ENCODE measurements around the gene CLEC19A.
"Not testable (repeated sequence)": the region's sequence is repeated elsewhere in the genome, so short reads cannot be mapped to it uniquely, and the experiment has no call there.

Gene CLEC19A

DNA sequence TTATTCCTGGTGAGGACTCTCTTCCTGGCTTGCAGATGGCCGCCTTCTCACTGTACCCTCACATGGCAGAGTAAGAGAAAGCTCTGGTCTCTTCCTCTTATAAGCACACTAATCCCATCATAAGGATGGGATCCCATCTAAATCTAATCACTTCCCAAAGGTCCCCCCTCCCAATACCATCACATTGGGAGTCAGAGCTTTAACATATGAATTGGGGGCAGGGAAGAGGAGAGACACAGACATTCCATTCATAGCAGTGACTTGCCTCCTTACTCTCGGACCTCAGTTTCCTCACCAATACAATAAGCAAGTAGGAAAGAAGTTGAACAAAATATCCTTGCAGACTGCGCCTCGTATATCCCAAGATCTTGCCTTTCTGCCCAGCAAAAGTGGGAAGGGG lies 1.7 kb downstream of the CLEC19A start:
- DNase-seq, result no peak

GRCh38 chr16:19288872-19289799 lies 3.6 kb downstream of the CLEC19A start:
- no peak for DNase-seq

DNA sequence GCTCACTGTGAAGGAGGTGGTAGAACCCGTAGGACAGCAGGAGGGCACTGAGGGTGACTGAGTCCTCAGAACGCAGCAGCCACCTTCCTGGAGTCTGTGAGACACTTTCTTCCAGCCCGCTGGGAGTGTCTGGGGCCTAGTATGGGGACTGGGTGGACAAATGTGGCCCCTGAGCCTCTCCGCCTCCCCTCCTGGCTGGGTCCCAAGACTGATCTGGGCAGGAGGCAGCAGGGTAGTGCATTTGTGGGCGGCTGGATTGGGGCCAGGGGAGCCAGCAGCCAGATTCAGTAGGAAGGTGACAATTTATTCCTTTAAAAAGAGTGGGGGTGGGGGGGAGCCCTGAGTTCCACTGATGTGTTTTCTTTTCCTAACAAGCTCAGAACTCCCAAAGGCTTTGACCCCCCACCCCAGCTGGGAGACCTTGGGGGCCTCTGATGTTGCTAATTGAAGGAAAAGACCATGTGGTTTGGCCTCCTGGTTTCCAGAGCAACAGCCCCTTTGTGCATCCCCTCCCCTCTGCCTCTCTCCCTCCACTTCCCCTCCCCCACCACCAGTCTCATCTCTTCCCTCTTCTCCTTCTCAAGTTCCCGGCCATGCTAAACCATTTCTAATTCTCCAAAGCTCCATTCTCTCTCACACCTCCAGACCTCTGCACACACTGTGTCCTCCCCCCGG lies 4.4 kb downstream of the CLEC19A start:
- DNase-seq, result no peak

DNA sequence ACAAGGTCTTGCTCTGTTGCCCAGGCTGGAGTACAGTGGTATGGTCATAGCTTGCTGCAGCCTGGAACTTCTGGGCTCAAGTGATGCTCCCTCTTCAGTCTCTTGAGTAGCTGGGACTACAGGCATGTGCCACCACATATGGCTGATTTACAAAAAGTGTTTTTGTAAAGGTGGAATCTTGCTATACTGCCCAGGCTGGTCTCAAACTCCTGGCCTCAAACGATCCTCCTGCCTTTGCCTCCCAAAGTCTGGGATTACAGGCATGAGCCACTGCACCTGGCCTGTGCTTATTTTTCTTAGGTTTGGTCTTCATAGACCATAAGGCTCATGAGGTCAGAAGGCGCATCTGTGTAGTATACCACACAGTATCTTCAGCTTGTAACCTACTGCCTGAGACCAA lies 5.3 kb downstream of the CLEC19A start:
- DNase-seq, result no peak

GRCh38 chr16:19291475-19291874 lies 5.9 kb downstream of the CLEC19A start:
- DNase-seq, result no peak

- DNase-seq, result no peak
Observed at GRCh38 chr16:19292186-19292585, 6.7 kb downstream of the CLEC19A start.

GRCh38 chr16:19294156-19294649 lies 8.7 kb downstream of the CLEC19A start:
- no peak for DNase-seq

DNA sequence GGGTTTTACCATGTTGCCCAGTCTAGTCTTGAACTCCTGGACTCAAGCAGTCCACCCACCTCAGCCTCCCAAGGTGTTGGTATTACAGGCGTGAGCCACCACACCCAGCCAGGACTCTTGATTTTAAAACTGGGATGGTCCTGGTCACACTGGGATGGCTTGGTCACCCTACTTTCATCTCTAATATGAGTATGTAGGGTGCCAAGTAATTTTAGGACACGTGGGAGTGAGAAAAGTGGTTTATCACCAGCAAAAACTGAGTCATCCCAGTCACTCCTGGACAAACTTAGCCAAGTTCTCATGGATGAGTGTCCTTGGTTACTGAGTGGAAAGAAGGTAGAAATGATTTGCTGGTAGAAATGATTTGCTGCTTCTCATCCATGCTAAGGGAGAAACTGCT lies 9.9 kb downstream of the CLEC19A start:
- DNase-seq, result no peak

DNA sequence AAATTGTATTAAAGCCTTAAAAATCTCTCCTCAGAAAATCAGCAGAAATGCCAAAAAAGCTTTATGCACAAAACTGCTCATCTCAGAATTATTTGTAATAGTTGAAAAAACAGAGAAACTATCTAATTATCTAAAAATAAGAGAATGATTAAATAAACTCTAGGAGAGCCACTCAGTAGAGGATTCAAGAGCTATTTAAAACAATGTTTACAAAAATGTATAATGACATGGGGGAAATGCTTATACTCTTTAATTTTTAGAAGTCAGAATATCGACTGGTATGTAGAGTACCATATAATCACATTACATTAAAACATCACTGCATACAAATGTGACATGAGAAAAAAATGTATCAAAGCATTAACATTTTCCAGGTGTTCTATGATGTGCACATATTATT lies 11.9 kb downstream of the CLEC19A start:
- DNase-seq, result no peak

- DNase-seq, result no peak
Observed at GRCh38 chr16:19299565-19299964, 14.0 kb downstream of the CLEC19A start.

DNA sequence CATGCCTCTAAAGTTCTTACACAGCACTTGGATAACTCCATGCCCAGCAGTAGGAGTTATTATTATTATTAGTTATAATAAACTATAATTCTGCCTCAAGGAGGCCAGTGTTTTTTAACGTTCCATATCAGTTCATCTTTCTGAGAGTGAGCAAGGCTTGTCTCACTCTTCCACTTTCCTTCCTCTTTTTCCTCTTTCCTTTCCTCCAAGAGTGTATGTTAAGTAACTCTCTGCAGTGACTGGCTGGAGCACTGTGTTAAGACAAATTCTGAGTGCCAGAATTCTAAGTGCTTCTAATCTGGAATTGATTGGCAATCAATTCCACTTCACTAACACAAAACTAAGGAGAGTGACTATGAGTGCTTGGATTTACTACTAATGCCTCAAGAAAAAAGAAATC lies 16.4 kb downstream of the CLEC19A start:
- no peak for DNase-seq

DNA sequence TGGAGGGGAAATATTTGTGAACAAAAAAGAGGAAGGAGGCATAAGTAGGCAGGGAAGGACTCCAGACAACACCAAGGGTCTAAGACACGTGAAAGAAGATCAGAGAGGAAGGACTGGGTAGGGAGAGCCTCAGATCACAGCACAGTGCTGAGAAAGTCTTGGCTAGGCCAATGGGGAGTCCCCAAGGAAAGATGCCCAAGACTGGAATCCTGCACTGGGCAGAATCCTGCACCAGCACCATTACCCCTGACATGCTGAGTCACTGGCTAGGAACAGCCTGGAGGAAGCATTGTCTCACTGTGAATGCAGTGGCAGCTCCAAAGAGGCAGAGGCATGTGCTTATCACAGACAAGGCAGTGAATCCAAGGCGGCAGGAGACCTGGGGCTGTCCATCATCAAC lies 19.2 kb downstream of the CLEC19A start:
- DNase-seq, result no peak

GRCh38 chr16:19305443-19305842 lies 19.9 kb downstream of the CLEC19A start:
- no peak for DNase-seq

DNA sequence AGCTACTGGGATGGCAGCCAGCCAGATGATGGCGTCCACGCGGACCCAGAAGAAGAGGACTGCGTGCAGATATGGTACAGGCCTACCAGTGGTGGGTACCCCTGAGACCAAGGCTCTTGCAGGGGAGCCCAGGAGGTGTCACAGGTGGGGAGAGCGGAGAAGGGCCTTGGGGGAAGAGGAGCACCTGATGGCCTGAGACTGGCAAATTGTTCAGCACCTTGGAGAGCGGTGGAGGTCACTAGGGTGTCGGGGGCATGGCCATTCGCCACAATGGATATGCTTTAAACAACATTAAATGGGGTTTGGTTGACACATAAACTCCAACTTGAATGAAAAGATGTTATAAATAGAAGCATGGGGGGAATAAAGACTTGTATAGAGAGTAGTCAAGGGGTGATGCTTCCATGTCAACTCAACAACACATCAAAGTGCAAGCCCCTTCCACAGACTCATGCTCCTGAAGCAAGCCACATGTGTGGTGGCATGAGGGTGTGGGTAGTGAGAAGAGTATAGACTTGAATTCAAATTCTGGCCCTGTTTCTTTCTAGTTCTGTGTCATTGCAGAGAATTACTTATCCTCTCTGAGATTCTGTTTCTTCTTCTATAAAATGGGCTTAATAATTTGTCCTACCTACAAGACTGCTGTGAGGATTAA lies 22.2 kb downstream of the CLEC19A start:
- DNase-seq, result no peak

DNA sequence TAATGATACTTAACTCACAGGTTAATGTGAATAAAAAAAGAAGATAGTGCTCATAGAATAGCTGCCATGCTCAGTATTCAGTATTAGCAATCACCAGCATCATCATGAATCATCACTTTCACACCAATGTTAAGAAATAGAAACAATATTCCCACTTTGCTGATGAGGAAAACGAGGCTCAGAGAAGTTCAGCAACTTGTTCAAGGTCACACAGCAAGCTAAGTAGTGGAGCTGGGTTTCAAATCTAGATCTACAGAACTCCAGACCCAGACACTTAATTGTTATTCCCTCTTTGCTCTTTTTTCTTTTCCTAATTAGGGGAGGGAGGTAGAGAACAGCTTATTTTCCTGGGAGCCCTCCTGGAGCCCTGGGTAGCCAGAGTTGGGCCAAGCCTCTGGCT lies 22.9 kb downstream of the CLEC19A start:
- no peak for DNase-seq

- DNase-seq, result no peak
Observed at GRCh38 chr16:19309178-19309577, 23.6 kb downstream of the CLEC19A start.

DNA sequence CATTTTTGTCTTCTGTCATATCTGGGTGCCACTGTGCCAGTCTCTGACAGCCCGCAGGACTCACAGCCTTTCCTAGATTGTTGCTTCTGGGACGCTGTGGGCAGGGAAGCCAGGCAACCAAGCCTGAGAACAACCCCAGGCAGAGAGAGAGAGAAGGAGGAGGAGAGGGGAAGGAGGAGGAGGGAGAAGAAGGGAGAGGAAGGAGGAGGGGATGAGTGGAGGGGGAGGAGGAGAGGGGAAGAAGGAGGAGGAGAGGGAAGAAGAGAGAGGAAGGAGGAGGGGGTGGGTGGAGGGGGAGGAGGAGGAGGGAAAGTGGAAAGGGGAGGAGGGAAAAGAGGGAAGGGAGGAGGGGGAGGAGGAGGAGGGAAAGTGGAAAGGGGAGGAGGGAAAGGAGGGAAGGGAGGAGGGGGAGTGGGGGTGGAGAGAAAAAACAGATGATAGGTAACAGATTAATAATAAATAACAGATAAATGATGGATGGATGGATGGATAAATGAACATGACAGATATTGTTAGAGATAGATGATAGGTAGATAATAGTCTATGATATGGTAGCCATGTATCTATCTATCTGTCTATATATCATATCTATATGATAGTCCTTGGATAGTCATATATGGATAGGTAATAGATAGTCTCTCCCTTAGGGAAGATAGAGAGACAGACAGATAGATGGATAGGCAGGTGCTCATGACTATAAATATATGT lies 29.3 kb downstream of the CLEC19A start:
- no peak for DNase-seq

- DNase-seq, result no peak
Observed at GRCh38 chr16:19315889-19316433, 30.4 kb downstream of the CLEC19A start.

GRCh38 chr16:19316846-19317245 lies 31.3 kb downstream of the CLEC19A start:
- no peak for DNase-seq

DNA sequence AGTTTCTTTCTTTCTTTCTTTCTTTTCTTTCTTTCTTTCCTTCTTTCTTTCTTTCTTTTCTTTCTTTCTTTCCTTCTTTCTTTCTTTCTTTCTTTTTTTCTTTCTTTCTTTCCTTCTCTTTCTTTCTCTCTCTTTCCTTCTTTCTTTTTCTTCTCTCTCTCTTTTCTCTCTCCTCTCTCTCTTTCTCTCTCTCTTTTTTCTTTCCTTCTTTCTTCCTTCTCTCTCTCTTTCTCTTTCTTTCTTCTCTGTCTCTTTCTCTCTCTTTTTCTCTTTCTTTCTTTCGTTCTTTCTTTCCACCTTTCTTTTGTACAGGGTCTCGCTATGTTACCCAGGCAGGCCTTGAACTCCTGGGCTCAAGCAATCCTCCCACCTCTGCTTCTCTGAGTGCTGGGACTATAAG lies 35.7 kb downstream of the CLEC19A start:
- DNase-seq, result not testable (repeated sequence)

DNA sequence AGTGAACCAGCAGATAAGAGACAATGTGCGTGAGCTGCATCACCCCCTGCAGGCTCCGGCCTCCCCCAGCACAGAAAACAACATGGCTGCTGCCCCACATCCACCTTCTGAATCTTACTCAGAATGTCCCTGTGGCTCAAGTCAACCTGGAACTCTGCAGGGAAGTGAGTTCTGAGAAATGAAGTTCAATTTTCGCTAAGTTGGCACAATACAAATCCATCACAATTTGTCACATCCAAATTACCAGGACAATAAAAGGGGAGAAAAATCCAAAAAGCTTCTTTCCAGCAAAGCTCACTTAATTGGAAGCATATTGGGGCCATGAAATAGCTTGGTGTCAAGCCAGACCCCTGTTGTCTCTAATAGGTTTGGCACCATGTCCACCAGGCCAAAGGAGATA lies 38.1 kb downstream of the CLEC19A start:
- DNase-seq, result no peak

DNA sequence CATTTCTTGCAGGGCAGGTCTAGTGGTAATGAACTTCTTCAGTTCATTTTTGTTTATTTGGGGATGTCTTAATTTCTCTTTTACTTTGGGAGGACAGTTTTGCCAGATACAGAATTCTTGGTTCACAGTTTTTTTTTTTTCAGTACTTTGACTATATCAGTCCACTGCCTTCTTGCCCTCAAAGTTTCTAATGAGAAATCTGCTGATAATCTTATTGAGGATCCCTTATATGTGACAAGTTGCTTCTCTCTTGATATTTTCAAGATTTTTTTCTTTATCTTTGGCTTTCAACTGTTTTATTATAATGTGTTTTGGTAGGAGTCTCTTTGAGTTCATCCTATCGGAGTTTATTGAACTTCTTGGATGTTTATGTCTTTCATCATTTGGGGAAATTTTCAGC lies 42.8 kb downstream of the CLEC19A start:
- DNase-seq, result no peak

DNA sequence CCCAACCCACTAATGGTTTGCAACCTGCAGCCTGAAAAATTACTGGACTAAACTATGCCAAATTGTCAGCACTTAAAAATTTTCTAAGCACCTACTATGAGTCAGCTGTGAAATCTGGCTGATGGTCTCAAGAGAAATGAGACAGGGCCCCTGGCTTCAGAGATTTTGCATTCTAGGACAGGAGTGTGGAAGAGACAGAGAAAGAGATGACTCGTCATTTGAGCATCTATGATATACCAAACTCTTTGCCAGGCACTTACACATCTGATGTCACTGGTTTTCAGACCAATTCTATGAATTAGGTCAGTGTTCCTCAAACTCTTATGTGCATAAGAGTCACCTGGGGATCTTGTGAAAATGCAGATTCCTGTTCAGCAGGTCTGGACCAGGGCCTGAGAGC lies 44.4 kb downstream of the CLEC19A start:
- DNase-seq, result no peak

Measured in CD4-positive, alpha-beta T cell treated with Interleukin-21 for 1 hour (primary cell).